Medulla oblongata (tissue), 1 donor: ENCODE results near the gene DBP.

Experiments
- DNase-seq: peaks from one replicate; pipeline ENCODE4 v3.0.0-alpha.2; 2015; ENCODE audit errors: extremely low spot score

DBP gene

DNA sequence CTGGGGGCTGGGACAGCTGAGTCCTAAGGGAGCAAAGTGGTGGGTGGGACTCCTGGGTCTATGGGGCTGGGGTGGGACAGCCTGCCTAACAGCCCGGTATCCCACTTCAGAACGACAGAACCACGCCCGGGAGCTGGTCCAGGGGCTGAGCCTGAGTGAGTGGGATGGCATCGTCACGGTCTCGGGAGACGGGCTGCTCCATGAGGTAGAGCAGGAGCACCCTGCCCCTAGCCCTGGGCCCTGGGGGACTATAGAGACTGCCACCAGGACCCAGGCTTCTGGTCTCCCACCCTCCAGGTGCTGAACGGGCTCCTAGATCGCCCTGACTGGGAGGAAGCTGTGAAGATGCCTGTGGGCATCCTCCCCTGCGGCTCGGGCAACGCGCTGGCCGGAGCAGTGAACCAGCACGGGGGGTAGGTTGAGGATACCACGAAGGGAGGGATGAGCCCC lies 9.3 kb downstream of the DBP start:
- no peak for DNase-seq

DNA sequence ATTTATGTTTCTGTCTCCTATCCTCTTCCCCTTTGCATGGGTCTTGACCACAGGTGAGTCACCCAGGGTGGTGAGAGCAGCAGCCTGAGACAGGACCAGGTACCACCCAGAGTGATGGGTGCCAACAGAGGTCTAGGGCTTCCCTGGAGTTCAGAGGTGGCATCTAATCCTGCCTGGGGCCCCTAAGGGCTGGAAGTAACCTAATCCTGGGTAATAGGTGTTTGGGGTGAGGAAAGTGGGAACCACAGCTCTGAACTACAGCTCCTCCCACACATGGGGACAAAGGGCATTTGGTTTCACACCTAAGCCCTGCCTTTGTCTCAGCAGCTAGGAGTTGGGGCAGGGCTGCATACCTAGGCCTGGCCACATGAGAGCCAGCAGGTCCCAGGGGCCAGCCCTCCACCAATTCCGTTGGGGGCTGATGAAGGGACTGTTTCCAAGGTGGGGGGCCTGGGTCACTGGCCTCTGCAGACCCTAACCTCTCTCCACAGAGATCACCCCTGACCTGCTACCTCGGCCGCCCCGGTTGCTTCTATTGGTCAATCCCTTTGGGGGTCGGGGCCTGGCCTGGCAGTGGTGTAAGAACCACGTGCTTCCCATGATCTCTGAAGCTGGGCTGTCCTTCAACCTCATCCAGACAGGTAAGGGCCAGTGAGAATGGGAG lies 9.8 kb downstream of the DBP start:
- no peak for DNase-seq

GRCh38 chr19:48625891-48626327 lies 11.3 kb downstream of the DBP start:
- no peak for DNase-seq

DNA sequence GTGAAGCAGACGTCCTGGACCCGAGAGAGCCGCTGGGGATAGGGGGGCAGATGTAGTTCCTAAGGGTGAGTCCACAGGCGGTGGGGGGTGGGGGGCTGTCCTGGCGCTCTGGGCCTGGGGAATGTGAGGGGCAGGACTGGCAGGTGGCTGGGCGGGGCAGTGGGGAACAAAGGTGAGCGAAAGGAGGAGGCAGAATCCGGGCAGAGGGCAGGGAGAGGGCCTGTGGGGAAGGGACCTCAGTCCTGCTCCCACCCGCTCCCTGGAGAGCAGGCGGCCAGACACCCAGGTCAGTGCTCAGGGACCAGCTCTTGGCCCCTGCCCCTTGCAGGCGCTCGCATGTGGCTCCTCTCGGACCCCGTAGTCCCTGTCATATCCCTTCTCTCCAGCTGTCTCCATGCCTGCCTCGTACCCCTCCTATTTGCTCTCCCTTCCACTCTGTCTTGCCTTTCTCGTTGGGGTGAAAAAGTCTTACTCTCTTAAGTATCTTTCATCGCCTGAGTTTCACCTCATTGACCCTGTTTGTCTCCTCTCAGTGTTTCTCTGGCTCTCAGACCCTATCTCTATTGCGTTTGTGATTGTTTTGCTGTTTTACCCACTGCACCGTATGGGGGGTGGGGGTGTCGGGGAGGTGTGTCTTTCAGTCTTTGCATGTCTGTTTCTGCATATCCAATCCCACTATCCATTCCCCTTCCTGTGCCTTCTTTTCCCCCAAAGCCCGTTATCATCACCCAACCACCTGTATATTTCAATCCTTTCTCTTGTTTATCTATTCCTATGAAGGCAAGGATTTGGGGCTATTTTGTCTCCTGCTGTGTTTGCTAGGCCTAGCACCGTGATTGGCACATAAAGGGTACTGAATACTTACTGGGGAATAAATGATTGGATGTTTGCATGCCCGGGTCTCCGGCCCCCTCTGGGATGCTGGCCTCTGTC lies 12.1 kb downstream of the DBP start:
- DNase-seq = no peak

DNA sequence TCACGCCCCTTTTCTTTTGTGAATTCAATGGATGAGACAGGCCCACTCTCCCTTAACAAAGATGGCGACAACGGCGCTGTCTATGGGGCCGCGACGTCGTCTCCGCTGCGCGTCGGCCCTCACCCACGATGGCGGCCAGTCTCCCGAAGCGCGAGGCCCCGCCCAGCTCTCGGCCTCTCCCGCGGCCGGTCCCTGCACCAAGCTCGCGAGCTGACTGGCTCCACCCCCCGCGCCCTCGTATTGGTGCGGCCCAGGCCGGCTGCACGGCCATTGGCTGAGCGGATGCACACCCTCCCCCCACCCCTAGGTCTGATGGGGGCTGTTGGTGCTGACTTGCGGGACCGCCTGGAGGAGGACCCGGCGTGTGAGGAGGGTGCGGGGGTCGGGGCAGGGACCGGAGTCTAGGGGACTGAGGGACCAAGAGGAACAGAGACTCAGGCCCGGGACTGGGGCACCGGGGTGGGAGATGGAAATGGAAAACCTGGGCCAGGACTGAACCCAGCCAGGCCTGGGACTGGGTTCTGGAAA lies 13.0 kb downstream of the DBP start:
- peak; percentile 98 for DNase-seq

DNA sequence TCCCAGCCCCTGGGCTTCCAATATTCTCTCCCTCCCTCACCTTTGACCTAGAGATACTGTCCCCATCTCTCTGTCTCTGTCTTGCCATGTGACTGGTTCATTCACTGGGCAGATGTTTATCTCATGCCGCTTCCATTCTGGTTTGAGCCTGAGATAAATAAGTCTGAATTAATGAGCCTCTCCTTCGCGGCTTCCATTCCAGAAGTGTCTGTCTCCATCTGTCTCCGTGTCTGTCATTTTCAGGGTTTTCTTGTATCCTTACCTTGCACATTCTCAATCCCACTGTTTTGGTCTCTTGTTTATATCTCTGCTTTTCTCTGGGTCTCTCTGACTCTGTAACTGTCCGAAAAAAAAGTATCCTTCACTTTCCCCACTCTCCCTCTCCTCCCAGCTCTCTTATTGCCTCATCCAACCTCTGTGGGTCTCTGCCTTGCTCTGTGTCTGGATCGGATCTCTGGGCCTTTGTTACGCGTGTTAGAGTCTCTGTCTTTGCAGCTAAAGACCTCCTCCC lies 13.6 kb downstream of the DBP start:
- DNase-seq = peak; percentile 73

DNA sequence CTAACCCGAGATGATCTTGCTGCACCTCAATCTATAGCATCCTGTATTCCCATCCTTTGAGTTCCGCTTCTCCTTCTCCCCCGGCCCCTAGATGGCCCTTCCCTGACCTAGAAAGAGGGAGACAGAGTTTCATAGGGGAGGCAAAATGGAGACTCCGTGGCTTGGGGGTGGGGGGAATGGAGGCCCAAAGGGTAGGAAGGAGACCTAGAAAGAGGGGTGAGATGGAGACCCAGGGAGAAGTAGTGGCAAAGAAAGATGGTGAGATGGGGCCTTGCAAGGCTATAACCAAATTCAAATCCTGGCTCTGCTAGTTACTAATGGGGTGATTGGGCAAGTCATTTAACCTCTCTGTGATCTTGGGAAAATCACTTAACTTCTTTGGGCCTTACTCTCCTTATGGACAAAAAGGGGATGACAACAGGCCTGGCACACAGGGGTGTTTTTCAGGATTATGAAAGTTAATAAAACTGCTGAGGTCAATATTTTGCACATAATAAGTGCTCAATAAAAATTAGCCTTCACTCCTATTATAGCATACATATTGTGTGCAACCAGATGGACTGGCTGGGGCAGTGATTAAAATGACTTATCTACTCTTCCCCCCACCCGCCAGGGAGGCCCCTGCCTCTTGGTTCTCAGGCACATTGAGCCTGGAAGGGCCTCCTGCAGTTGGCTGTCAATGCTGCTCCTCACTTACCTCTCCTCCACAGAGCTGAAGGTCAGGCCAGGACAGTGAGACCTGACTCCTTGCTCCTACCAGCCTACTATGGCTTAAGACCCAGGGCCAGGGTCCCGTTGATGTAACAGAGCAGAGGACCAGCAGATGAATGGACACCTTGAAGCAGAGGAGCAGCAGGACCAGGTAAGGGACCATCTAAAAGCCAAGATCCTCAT lies 17.2 kb downstream of the DBP start:
- DNase-seq = no peak

GRCh38 chr19:48618916-48619691 lies 18.1 kb downstream of the DBP start, which contains the start of the genes RPL18 and SPHK2:
Gene RPL18, minus strand, starts transcription at chr19:48619178. Its CDS starts 35 bp downstream, at chr19:48619143.
Gene SPHK2, plus strand, starts transcription at chr19:48619506. Its CDS starts 1,009 bp downstream, at chr19:48620515.
- peak; percentile 99 for DNase-seq

GRCh38 chr19:48618278-48618915 lies 18.8 kb downstream of the DBP start:
- DNase-seq = no peak

DNA sequence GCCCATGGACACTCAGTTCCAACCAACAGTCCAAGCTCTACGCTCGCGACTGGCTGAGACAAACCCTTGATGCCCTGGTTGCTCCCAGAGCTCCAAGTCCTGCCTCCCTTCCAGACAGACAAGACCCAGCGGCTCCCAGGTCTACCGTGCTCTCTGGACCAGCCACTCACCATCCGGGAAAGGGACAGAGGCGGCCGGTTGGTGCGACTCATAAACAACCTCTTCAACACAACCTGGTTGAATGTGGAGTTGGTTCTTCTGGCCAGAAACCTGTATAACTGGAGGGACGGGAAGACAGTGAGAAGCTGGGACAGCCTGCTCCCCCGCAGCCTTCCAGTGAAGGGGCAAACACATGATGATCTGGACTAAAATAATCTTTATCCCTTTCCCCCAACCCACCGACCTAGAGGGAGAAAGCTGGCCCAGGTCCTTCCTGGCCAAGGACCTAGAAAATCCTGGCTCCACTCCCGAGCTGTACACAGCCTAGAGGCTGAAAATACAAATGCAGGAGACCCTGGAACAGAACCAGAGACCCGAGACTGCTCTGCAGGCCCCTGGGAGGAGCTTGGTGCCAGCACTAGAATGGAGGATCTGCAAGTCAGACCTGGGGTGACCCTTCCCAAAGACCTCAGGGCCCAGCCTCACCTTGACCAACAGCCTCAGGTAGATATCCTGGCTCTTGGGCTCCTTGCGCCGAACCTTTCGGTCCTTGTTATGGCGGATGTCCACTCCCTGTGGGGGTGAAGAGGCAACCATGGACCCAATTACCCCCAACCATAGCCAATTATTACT lies 19.8 kb downstream of the DBP start:
- DNase-seq = peak; percentile 43

GRCh38 chr19:48616491-48617056 lies 20.6 kb downstream of the DBP start:
- DNase-seq = no peak

GRCh38 chr19:48616041-48616436 lies 21.1 kb downstream of the DBP start:
- DNase-seq = no peak

- no peak for DNase-seq
Observed at GRCh38 chr19:48615231-48616040, 21.7 kb downstream of the DBP start.

- no peak for DNase-seq
Observed at GRCh38 chr19:48614436-48615230, 22.5 kb downstream of the DBP start, which contains the start of gene FAM83E. Gene FAM83E, minus strand, starts transcription at chr19:48615076. Its CDS starts 1,704 bp downstream, at chr19:48613372.

DNA sequence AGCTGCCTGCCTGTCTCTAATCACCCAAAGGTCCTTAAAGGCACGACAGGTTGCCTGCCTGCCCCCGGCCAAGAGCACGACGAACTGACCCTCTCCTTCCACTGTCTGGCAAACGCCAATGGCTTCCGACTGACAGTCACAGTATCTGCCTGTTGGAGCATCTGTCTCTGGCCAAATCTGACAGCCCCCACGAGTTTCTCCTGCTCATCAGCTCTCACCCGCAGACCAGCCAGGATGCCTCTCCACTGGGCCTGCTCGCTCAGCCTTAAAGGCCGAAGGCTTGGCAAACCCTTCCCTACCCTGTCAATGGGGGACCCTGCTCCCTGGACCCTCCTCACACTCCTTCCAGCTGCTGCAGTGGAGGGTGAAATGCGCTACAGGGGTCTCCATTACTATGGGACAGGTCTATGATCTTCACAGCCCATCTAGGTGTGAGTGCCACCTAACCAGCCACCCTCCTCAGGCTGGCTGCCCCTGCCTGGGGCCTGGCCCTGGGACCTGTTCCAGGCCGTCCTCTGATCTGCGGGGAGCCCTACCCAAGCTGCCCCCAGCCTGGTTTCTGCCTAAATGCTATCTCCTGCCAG lies 23.2 kb downstream of the DBP start:
- DNase-seq = no peak

GRCh38 chr19:48613024-48613851 lies 23.9 kb downstream of the DBP start:
- DNase-seq = no peak
